Posterior vena cava (tissue), 2 donors: ENCODE data around the gene ARHGDIB. TPM values are rescaled to one million over a fixed set of nuclear protein-coding genes. Genes with fewer than 3 reads are reported as not detected.

Experiments used
- DNase-seq: peaks from one replicate; pipeline ENCODE4 v3.0.0-alpha.2; 2020; ENCODE audit warnings: low spot score
- intact Hi-C, 2 donors: fragments of 100-400 bp; cut with DNase I; formaldehyde crosslinking; loops; one replicate each; pipeline versions ENCODE4 v1.14.1 to v1.14.2; 2022 to 2023
- total RNA-seq, 2 donors: library from RNA; stranded (reverse); fragmentation: NEBNext Ultra II Directional; extraction: Animal tissue kit (Norgen Biotek cat#: 25700); gene quantifications; one replicate each; pipeline ENCODE4 v1.2.1, GENCODE V29; 2021
- donor health status: DM: yes; HTN: yes; CAD: no.
- donor health status: DM: yes; HTN: yes; CAD: no.

Gene ARHGDIB
- total RNA-seq, 2 donors from 2014 or later: 96.6 to 157 TPM

- no peak for DNase-seq
- intact Hi-C loops: loop anchor here in 1 of 2 donors (5.0 kb wide), 1 partner anchor 1691 kb away; no protein-coding TSS in a partner anchor
Measured at GRCh38 chr12:14913381-14913781, 48.0 kb downstream of the ARHGDIB start.

- no peak for DNase-seq
- intact Hi-C loops: loop anchor here in 1 of 2 donors (5.0 kb wide), 1 partner anchor 1689 kb away; no protein-coding TSS in a partner anchor
Measured at GRCh38 chr12:14911131-14911530, 50.3 kb downstream of the ARHGDIB start.

- no peak for DNase-seq
- intact Hi-C loops: loop anchor here in 1 of 2 donors (5.0 kb wide), 1 partner anchor 1688 kb away; no protein-coding TSS in a partner anchor
Measured at GRCh38 chr12:14910090-14910915, 51.1 kb downstream of the ARHGDIB start.

- no peak for DNase-seq
- intact Hi-C loops: loop anchor here in 1 of 2 donors (5.0 kb wide), 1 partner anchor 726 kb away; no protein-coding TSS in a partner anchor
Measured at GRCh38 chr12:14907953-14908352, 53.4 kb downstream of the ARHGDIB start.

- intact Hi-C loops: loop anchor here in 1 of 2 donors (5.0 kb wide), 1 partner anchor 724 kb away; no protein-coding TSS in a partner anchor
- no peak for DNase-seq
Measured at GRCh38 chr12:14906114-14906513, 55.3 kb downstream of the ARHGDIB start.

GRCh38 chr12:14905269-14906004 lies 56.0 kb downstream of the ARHGDIB start:
- no peak for DNase-seq
- intact Hi-C loops: loop anchor here in 1 of 2 donors (5.0 kb wide), 1 partner anchor 723 kb away; no protein-coding TSS in a partner anchor

GRCh38 chr12:14904854-14905253 lies 56.5 kb downstream of the ARHGDIB start:
- intact Hi-C loops: loop anchor here in 1 of 2 donors (5.0 kb wide), 1 partner anchor 723 kb away; no protein-coding TSS in a partner anchor
- DNase-seq: no peak

- intact Hi-C loops: no loop called here
- no peak for DNase-seq
Measured at GRCh38 chr12:14903386-14904098, 57.9 kb downstream of the ARHGDIB start.

GRCh38 chr12:14902465-14902864 lies 58.9 kb downstream of the ARHGDIB start:
- DNase-seq: no peak
- intact Hi-C loops: no loop called here

GRCh38 chr12:14901228-14901562 lies 60.2 kb downstream of the ARHGDIB start:
- DNase-seq: no peak
- intact Hi-C loops: no loop called here

GRCh38 chr12:14900521-14901227 lies 60.7 kb downstream of the ARHGDIB start:
- no peak for DNase-seq
- intact Hi-C loops: no loop called here

GRCh38 chr12:14896521-14897169 lies 64.8 kb downstream of the ARHGDIB start:
- DNase-seq: no peak
- intact Hi-C loops: no loop called here

GRCh38 chr12:14893506-14894250 lies 67.7 kb downstream of the ARHGDIB start:
- no peak for DNase-seq
- intact Hi-C loops: loop anchor here (2.0 to 5.0 kb wide), 2 partner anchors 46 to 53 kb away; no protein-coding TSS in a partner anchor

GRCh38 chr12:14892726-14893505 lies 68.5 kb downstream of the ARHGDIB start:
- intact Hi-C loops: loop anchor here (2.0 to 5.0 kb wide), 2 partner anchors 46 to 52 kb away; no protein-coding TSS in a partner anchor
- peak; percentile 84 for DNase-seq
